Osteoblast (primary cell): ENCODE results near the gene NEDD4L. TPM values are rescaled to one million over a fixed set of nuclear protein-coding genes. Genes with fewer than 3 reads are reported as not detected.
A peak's percentile ranks its signal among the peaks of the same experiment; 100 is the strongest.

Experiments
- DNase-seq: peaks from one replicate; pipeline ENCODE4 v3.0.0; 2011; ENCODE audit warnings: low spot score, mixed read lengths; ENCODE audit not compliant: insufficient read length; ENCODE audit errors: missing footprints
- H2AFZ ChIP-seq: 2 replicates; pipeline ENCODE4 v1.6.0; 2011; ENCODE audit warnings: mild to moderate bottlenecking, low read length
- H3K27ac ChIP-seq: 2 replicates; pipeline ENCODE4 v1.5.1; 2011; ENCODE audit warnings: mild to moderate bottlenecking, low read depth, low read length, moderate library complexity
- H3K27me3 ChIP-seq: 2 replicates; pipeline ENCODE4 v1.6.0; 2012; ENCODE audit warnings: mild to moderate bottlenecking, control low read depth, inconsistent platforms, low read length, moderate library complexity; ENCODE audit not compliant: insufficient read depth
- H3K36me3 ChIP-seq: 2 replicates; pipeline ENCODE4 v1.5.1; 2011; ENCODE audit warnings: mild to moderate bottlenecking, low read length, control low read depth, moderate library complexity; ENCODE audit not compliant: insufficient read depth
- H3K4me1 ChIP-seq: 2 replicates; pipeline ENCODE4 v1.5.1; 2011; ENCODE audit warnings: mild to moderate bottlenecking, low read length, control low read depth, moderate library complexity; ENCODE audit not compliant: insufficient read depth
- H3K4me2 ChIP-seq: 2 replicates; pipeline ENCODE4 v1.6.0; 2011; ENCODE audit warnings: mild to moderate bottlenecking, low read length; ENCODE audit not compliant: insufficient read depth
- H3K4me3 ChIP-seq: fragments of 200-600 bp; sonication (generic); 3 replicates; pipeline ENCODE4 v1.5.1; 2012; ENCODE audit warnings: mild to moderate bottlenecking, low read length, inconsistent platforms; ENCODE audit not compliant: insufficient read depth
- H3K79me2 ChIP-seq: 2 replicates; pipeline ENCODE4 v1.6.0; 2012; ENCODE audit warnings: mild to moderate bottlenecking, low read length, control low read depth, inconsistent platforms; ENCODE audit not compliant: insufficient read depth
- H3K9me3 ChIP-seq: 2 replicates; pipeline ENCODE4 v1.5.1; 2011; ENCODE audit warnings: low read depth, low read length, control low read depth
- H4K20me1 ChIP-seq: 2 replicates; pipeline ENCODE4 v1.6.0; 2012; ENCODE audit warnings: mild to moderate bottlenecking, low read length, control low read depth; ENCODE audit not compliant: insufficient read depth
- total RNA-seq: library from RNA; depleted of rRNA; stranded (reverse); fragments of >200 nt; gene quantifications from 2 replicates; pipeline ENCODE4 v1.2.3, GENCODE V29; 2012
- TF ChIP-seq, protein P1 (sequence below): IDR thresholded peaks from 2 replicates; pipeline ENCODE4 v1.5.1; 2011; ENCODE audit warnings: mild to moderate bottlenecking, low read depth, low read length, moderate library complexity; ENCODE audit errors: extremely low read depth

The NEDD4L gene
- total RNA-seq, 1 donor = 30.0 TPM

DNA sequence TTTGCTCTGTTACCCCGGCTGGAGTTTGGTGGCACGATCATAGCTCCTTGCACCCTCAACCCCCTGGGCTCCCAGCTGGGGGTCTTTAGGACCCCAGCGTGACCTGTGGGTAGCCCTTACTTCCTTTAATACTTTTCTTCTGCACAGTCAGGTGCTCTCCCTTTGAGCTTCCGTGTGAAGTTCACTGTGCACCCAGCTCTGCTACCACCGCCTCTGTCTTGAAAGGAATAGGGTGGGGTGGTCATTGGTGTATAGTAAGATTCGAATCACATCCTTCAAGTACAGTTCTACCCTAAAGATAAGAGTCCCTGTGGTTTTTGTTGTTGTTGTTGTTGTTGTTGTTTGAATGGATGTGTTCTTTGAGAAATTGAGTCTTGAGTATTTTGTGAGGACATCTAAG, 267.4 kb downstream of the NEDD4L start:
- H4K20me1 ChIP-seq = peaks cover 2% of the 10 kb centered on the region
- H3K36me3 ChIP-seq = no peaks in the 10 kb centered on the region
- H3K27me3 ChIP-seq = no peaks in the 10 kb centered on the region
- H3K79me2 ChIP-seq = peaks cover 14% of the 10 kb centered on the region
- no peaks in the 10 kb centered on the region for H3K9me3 ChIP-seq
- TF ChIP-seq, protein P1, sequence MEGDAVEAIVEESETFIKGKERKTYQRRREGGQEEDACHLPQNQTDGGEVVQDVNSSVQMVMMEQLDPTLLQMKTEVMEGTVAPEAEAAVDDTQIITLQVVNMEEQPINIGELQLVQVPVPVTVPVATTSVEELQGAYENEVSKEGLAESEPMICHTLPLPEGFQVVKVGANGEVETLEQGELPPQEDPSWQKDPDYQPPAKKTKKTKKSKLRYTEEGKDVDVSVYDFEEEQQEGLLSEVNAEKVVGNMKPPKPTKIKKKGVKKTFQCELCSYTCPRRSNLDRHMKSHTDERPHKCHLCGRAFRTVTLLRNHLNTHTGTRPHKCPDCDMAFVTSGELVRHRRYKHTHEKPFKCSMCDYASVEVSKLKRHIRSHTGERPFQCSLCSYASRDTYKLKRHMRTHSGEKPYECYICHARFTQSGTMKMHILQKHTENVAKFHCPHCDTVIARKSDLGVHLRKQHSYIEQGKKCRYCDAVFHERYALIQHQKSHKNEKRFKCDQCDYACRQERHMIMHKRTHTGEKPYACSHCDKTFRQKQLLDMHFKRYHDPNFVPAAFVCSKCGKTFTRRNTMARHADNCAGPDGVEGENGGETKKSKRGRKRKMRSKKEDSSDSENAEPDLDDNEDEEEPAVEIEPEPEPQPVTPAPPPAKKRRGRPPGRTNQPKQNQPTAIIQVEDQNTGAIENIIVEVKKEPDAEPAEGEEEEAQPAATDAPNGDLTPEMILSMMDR = no peak
- H3K4me2 ChIP-seq = no peak overlapping the region
- H3K27ac ChIP-seq = no peak overlapping the region
- DNase-seq = no peak
- no peak overlapping the region for H2AFZ ChIP-seq
- peaks cover 26% of the 10 kb centered on the region for H3K4me1 ChIP-seq
- no peak overlapping the region for H3K4me3 ChIP-seq

DNA sequence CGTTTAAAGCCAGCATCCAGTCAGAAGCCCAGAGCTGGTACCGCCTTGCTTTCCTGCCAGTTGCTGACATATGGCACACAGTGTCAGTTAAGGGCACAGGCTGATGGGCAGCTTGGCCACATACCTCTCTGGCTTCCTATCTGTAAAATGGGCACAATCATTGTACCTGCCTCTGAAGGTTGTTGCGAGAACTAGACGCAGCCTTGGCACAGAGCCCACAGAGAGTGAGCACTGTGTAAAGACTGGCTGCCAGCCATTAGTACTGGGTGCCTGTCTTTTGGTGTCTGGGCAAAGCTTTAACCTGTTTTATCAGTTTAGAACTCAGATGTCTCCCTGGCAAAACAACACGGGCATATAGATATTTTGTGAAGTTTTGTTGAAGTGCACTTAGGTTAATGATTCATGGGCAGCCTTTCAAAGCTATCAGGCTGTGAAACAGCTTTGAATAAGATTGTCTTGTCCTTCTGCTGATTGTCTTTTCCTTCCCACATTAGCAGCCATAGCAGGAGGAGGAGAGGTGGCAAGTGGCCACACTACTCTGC, 269.5 kb downstream of the NEDD4L start:
- H3K36me3 ChIP-seq = no peaks in the 10 kb centered on the region
- H2AFZ ChIP-seq = no peak overlapping the region
- H3K27ac ChIP-seq = peak overlapping the region; percentile 67
- TF ChIP-seq, protein P1 = no peak
- no peak overlapping the region for H3K4me3 ChIP-seq
- no peaks in the 10 kb centered on the region for H3K27me3 ChIP-seq
- no peaks in the 10 kb centered on the region for H3K9me3 ChIP-seq
- peak; percentile 79 for DNase-seq
- peak overlapping the region; percentile 54 for H3K4me2 ChIP-seq
- peaks cover 2% of the 10 kb centered on the region for H4K20me1 ChIP-seq
- peaks cover 14% of the 10 kb centered on the region for H3K79me2 ChIP-seq
- H3K4me1 ChIP-seq = peaks cover 17% of the 10 kb centered on the region

DNA sequence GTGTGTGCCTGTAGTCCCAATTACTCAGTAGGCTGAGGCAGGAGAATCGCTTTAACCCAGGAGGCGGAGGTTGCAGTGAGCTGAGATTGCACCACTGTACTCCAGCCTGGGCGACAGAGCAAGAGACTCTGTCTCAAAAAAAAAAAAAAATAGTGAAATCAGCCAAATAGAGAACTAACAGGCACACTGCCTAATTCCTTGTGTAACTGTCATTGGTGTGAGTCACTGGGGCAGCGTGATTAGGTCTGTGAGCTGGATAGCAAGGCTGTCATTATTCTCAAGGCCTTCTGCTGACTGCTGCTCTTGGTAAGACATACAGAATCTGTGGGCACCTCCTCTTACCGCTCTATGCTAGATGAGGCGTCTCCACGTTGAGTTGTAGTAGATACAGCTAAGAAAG, 270.3 kb downstream of the NEDD4L start:
- H3K4me1 ChIP-seq = peaks cover 17% of the 10 kb centered on the region
- TF ChIP-seq, protein P1 = no peak
- H3K27ac ChIP-seq = peak overlapping the region; percentile 67
- H3K4me2 ChIP-seq = peak overlapping the region; percentile 54
- no peak overlapping the region for H2AFZ ChIP-seq
- H3K79me2 ChIP-seq = peaks cover 12% of the 10 kb centered on the region
- DNase-seq = peak; percentile 93
- no peak overlapping the region for H3K4me3 ChIP-seq
- peaks cover under 1% of the 10 kb centered on the region for H4K20me1 ChIP-seq
- no peaks in the 10 kb centered on the region for H3K36me3 ChIP-seq
- H3K27me3 ChIP-seq = no peaks in the 10 kb centered on the region
- no peaks in the 10 kb centered on the region for H3K9me3 ChIP-seq

DNA sequence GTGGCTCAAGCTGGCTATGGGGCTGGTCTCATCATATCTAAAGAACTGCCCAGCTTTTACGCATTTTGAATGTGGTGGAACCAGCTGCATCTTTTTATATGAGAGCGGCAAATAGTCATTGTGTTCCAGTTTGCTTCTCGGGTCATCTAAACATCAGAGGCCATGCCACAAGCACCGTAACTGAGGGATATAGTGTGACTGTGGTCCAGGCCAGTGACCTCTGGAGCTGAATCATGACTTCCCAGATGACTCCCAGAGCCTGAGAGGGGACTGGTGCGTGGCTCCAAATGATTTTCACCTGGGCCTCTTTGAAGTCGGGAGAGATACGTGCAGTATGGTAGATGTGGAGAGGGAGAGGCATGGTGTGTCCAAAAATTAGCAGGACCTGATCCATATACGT, 271.0 kb downstream of the NEDD4L start:
- Histone ChIP-seq H3K4me1 (peaks cover 17% of the 10 kb centered on the region), H4K20me1 (no peaks in the 10 kb centered on the region), H3K4me3 (no peak overlapping the region), H2AFZ (no peak overlapping the region), H3K27ac (peak overlapping the region; percentile 67), H3K79me2 (peaks cover 15% of the 10 kb centered on the region), H3K27me3 (no peaks in the 10 kb centered on the region), H3K9me3 (no peaks in the 10 kb centered on the region), H3K4me2 (no peak overlapping the region), H3K36me3 (no peaks in the 10 kb centered on the region)
- TF ChIP-seq, protein P1 = no peak
- no peak for DNase-seq
